ENCODE data around the gene RPS19BP1. TPM values are rescaled to one million over a fixed set of nuclear protein-coding genes. Genes with fewer than 3 reads are reported as not detected.
A peak's percentile ranks its signal among the peaks of the same experiment; 100 is the strongest.

Gene RPS19BP1
- polyA plus RNA-seq, 1 of the 3 experiments (the other 2 are of a cell fraction), result 97.2 TPM

- no peak for TF ChIP-seq RCOR1 (IDR thresholded peaks at IDR 0.05; ENCODE audit: low read length)
- TF ChIP-seq GABPA (IDR thresholded peaks at IDR 0.05; ENCODE audit: low read depth), result no peak
- TF ChIP-seq TCF12 (IDR thresholded peaks at IDR 0.05), result no peak
- peak; percentile 50 for TF ChIP-seq RAD21 (IDR thresholded peaks at IDR 0.05; ENCODE audit: low read length)
- TF ChIP-seq ELF1 (IDR thresholded peaks at IDR 0.05), result no peak
- no peak for TF ChIP-seq USF2 (IDR thresholded peaks at IDR 0.05; ENCODE audit: borderline replicate concordance, low read depth, low read length)
- TF ChIP-seq SMC3 (IDR thresholded peaks at IDR 0.05; ENCODE audit: low read depth, low read length), result peak; percentile 52; the same call in 1 of the 2 replicates
- TF ChIP-seq CTCF (IDR thresholded peaks at IDR 0.05), result peak; percentile 61
- TF ChIP-seq MXI1 (IDR thresholded peaks at IDR 0.05; ENCODE audit: low read depth, low read length), result no peak
- peaks cover 10% of the 10 kb centered on the region for H3F3A ChIP-seq (replicated peaks; ENCODE audit: insufficient read depth)
- POLR2A ChIA-PET, result no interaction called here
- H4K20me1 ChIP-seq (ENCODE audit: insufficient read depth), result no peaks in the 10 kb centered on the region
- H2AFZ ChIP-seq (ENCODE audit: low read depth), result no peak overlapping the region
- H3K27me3 ChIP-seq (ENCODE audit: insufficient read depth), result no peaks in the 10 kb centered on the region
- no peaks in the 10 kb centered on the region for H3K9me3 ChIP-seq
- H3K9me2 ChIP-seq, result no peaks in the 10 kb centered on the region
- WGBS (ENCODE audit: low lambda C conversion rate), result 58% methylated on average over 8 of the region's 8 CpGs
- no peak overlapping the region for H3K27ac ChIP-seq (ENCODE audit: low read depth in 2 of 2, low read length in 1 of 2)
- peaks cover 16% of the 10 kb centered on the region; the same call in 1 of the 2 replicates for H3K79me2 ChIP-seq (ENCODE audit: insufficient read depth)
- H3K4me1 ChIP-seq (ENCODE audit: control insufficient read depth in 1 of 2, insufficient read depth in 2 of 2, low read depth in 1 of 2, low read length in 1 of 2), result peaks cover 7 to 8% of the 10 kb centered on the region in 2 experiments; a peak in 2 of 4 replicates
- no peak overlapping the region for H3K4me2 ChIP-seq
- H3K36me3 ChIP-seq (replicated peaks in 1 of 2; ENCODE audit: control insufficient read depth in 1 of 2, insufficient read depth in 2 of 2, low read length in 1 of 2), result peaks cover 2 to 47% of the 10 kb centered on the region in 2 experiments
- CTCF ChIA-PET, result interaction anchor here (0.8 to 3.6 kb wide), 11 partner anchors 10 to 522 kb away, joined by 3 to 17 read pairs (median 4); partner anchors contain the start of gene TAB1
- H3K9ac ChIP-seq, result no peak overlapping the region
- DNase-seq, result peak; percentile 47
- H3K4me3 ChIP-seq (ENCODE audit: low read depth in 2 of 2, low read length in 1 of 2), result no peak overlapping the region
These were observed 18.1 kb downstream of the RPS19BP1 start for GRCh38 chr22:39514373-39514973.

GRCh38 chr22:39513791-39514190 is 18.8 kb downstream of the RPS19BP1 start:
- H3K4me1 ChIP-seq (ENCODE audit: control insufficient read depth in 1 of 2, insufficient read depth in 2 of 2, low read depth in 1 of 2, low read length in 1 of 2), result peaks cover 4 to 5% of the 10 kb centered on the region in 2 experiments; a peak in 2 of 4 replicates
- no peak overlapping the region for H3K9ac ChIP-seq
- H3K9me2 ChIP-seq, result no peaks in the 10 kb centered on the region
- H3K4me3 ChIP-seq (ENCODE audit: low read depth in 2 of 2, low read length in 1 of 2), result no peak overlapping the region
- no peak overlapping the region for H3K4me2 ChIP-seq
- H3K36me3 ChIP-seq (replicated peaks in 1 of 2; ENCODE audit: control insufficient read depth in 1 of 2, insufficient read depth in 2 of 2, low read length in 1 of 2), result peaks cover 2 to 49% of the 10 kb centered on the region in 2 experiments
- no peaks in the 10 kb centered on the region for H3K9me3 ChIP-seq
- WGBS (ENCODE audit: low lambda C conversion rate), result 60% methylated on average over 1 of the region's 18 CpGs
- no peak for DNase-seq
- ChIA-PET CTCF (interaction anchor here (1.2 to 3.6 kb wide), 6 partner anchors 9 to 114 kb away, joined by 3 to 17 read pairs (median 13); partner anchors contain the start of gene TAB1), POLR2A (no interaction called here)
- H2AFZ ChIP-seq (ENCODE audit: low read depth), result no peak overlapping the region
- H3F3A ChIP-seq (replicated peaks; ENCODE audit: insufficient read depth), result peaks cover 6% of the 10 kb centered on the region
- peaks cover 16% of the 10 kb centered on the region; the same call in 1 of the 2 replicates for H3K79me2 ChIP-seq (ENCODE audit: insufficient read depth)
- TF ChIP-seq RXRA (IDR thresholded peaks at IDR 0.05; ENCODE audit: borderline replicate concordance, low read depth), result no peak
- TF ChIP-seq NRF1 (IDR thresholded peaks at IDR 0.05; ENCODE audit: low read depth, low read length), result no peak
- no peak for TF ChIP-seq RCOR1 (IDR thresholded peaks at IDR 0.05; ENCODE audit: low read length)
- TF ChIP-seq NFIC (IDR thresholded peaks at IDR 0.05; ENCODE audit: borderline replicate concordance), result no peak
- no peak for TF ChIP-seq TCF12 (IDR thresholded peaks at IDR 0.05)
- no peak for TF ChIP-seq MXI1 (IDR thresholded peaks at IDR 0.05; ENCODE audit: low read depth, low read length)
- no peak for TF ChIP-seq TEAD4 (IDR thresholded peaks at IDR 0.05; ENCODE audit: borderline replicate concordance, insufficient read depth)
- no peak for TF ChIP-seq EP300 (IDR thresholded peaks at IDR 0.05; ENCODE audit: borderline replicate concordance in 1 of 2, low read depth in 1 of 2, low read length in 1 of 2)
- no peaks in the 10 kb centered on the region for H4K20me1 ChIP-seq (ENCODE audit: insufficient read depth)
- H3K27me3 ChIP-seq (ENCODE audit: insufficient read depth), result no peaks in the 10 kb centered on the region
- no peak overlapping the region for H3K27ac ChIP-seq (ENCODE audit: low read depth in 2 of 2, low read length in 1 of 2)

Measured in SK-N-SH (cell line).